Measurements from ENCODE around the gene CD200.

The CD200 gene, protein sequence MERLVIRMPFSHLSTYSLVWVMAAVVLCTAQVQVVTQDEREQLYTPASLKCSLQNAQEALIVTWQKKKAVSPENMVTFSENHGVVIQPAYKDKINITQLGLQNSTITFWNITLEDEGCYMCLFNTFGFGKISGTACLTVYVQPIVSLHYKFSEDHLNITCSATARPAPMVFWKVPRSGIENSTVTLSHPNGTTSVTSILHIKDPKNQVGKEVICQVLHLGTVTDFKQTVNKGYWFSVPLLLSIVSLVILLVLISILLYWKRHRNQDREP

DNA sequence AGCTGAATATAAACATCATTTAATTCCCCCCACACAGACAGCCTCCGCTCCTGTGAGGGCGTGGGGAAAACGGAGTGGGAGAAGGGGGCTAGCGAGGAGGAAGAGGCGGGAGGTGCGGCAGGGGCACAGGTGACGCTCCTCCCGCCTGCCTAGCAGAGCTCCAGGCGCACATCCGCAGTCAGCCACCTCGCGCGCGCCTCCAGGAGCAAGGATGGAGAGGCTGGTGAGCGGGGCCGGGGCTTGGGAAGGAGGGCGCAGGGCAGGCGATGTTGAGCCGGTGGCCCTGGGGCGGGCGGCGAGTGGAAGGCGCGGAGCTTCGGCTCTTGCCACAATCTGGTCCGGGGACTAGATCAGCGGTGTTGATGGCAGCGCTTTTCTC lies at the start of gene CD200:
Gene CD200, plus strand, starts transcription at position 155 of the 379 bp plus-strand sequence. Its CDS starts 57 bp downstream, at position 212.
- H3K4me1 Mint-ChIP-seq, result peaks cover 46% of the 10 kb centered on the region
- H3K27ac Mint-ChIP-seq, result peak within 1 kb of the TSS; percentile 88
- no peaks in the 10 kb centered on the region for H3K27me3 Mint-ChIP-seq (ENCODE audit: low read depth, poor library complexity)
- H3K36me3 Mint-ChIP-seq (ENCODE audit: low read depth), result peaks cover 26% of the 10 kb centered on the region
- peak; percentile 79 for DNase-seq
- H3K9me3 Mint-ChIP-seq, result no peaks in the 10 kb centered on the region
- H3K4me3 Mint-ChIP-seq, result peak within 1 kb of the TSS; percentile 93
- TF ChIP-seq, protein P1, sequence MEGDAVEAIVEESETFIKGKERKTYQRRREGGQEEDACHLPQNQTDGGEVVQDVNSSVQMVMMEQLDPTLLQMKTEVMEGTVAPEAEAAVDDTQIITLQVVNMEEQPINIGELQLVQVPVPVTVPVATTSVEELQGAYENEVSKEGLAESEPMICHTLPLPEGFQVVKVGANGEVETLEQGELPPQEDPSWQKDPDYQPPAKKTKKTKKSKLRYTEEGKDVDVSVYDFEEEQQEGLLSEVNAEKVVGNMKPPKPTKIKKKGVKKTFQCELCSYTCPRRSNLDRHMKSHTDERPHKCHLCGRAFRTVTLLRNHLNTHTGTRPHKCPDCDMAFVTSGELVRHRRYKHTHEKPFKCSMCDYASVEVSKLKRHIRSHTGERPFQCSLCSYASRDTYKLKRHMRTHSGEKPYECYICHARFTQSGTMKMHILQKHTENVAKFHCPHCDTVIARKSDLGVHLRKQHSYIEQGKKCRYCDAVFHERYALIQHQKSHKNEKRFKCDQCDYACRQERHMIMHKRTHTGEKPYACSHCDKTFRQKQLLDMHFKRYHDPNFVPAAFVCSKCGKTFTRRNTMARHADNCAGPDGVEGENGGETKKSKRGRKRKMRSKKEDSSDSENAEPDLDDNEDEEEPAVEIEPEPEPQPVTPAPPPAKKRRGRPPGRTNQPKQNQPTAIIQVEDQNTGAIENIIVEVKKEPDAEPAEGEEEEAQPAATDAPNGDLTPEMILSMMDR (IDR thresholded peaks at IDR 0.05), result no peak

DNA sequence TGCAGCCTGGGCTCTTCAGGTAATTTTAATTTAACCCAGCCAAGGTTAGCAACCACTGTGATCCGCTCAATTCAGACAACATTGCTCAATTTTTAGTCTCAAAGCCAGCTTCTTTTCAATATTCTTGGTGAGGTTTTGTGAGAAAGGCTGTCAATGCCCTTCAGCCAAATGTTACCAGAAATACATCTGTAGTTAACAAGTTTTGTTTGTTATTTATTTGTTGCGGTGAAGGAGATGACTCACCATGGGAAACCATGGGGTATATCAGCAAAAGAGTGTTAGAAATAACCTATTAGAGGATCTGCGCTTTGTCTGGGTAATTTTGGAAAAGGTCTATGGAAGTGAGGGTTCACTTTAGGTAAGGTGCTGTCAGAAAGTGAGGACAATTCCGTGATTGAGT lies 43.9 kb upstream of the CD200 start:
- Mint-ChIP-seq H3K36me3 (ENCODE audit: low read depth) (peaks cover 10% of the 10 kb centered on the region), H3K4me1 (peaks cover 9% of the 10 kb centered on the region), H3K4me3 (no peak overlapping the region), H3K27me3 (ENCODE audit: low read depth, poor library complexity) (no peaks in the 10 kb centered on the region), H3K9me3 (peaks cover 19% of the 10 kb centered on the region), H3K27ac (no peak overlapping the region)
- TF ChIP-seq, protein P1 (IDR thresholded peaks at IDR 0.05), result no peak
- no peak for DNase-seq

DNA sequence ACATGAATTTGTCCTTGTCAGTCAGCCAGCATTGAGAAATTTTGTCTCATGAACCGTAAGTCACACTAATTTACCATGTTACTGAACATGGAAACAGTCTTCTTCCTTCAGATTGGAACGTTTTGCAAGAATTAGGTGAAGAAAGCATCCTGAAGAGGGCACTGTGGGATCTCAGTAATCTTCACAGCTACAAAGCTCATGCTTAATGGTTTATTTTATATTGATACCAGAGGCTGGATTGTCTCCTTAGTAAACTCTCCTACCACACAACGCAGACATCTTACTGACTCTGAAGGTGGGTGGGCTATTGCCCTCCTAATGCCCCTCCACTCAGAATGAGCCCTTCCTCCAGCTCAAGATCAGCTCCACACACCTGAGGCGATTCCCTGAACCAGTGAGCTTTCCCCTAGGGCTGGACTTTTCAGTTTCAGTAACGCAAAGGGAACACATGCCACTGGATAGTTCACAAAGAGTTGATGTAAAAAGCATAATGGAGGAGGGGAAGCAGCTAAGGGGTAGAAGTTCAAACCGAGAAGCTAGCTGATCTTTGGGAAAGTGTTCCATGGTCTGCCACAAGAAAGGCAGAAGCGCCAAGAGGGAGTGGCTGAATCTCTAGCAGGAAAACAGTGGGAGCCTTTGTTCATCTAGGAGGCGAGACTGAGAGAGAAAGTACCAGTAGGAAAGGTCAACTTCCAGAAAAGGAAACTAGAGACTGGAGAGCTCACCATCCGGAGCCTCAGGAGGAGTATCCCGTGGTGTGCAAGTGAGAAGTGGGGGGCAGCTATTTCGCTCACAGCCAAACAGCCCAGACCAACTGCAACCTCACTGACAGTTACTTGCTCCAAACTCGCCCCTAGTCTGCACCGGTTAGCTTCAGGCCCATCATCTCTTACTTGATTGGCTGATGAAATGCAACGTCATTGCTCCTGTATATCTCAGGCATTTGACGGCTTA lies 39.3 kb upstream of the CD200 start, which contains the start of gene SLC9C1:
Gene SLC9C1, minus strand, starts transcription at position 849 of the 954 bp plus-strand sequence. CDS start 7,425 bp downstream, outside the sequence.
- peak; percentile 28 for DNase-seq
- peaks cover 15% of the 10 kb centered on the region for H3K36me3 Mint-ChIP-seq (ENCODE audit: low read depth)
- H3K27me3 Mint-ChIP-seq (ENCODE audit: low read depth, poor library complexity), result peaks cover 2% of the 10 kb centered on the region
- peak within 1 kb of the TSS; percentile 37 for H3K27ac Mint-ChIP-seq
- TF ChIP-seq, protein P1 (IDR thresholded peaks at IDR 0.05), result peak; percentile 55
- H3K4me1 Mint-ChIP-seq, result peaks cover 24% of the 10 kb centered on the region
- peaks cover 19% of the 10 kb centered on the region for H3K9me3 Mint-ChIP-seq
- peak within 1 kb of the TSS; percentile 67 for H3K4me3 Mint-ChIP-seq

DNA sequence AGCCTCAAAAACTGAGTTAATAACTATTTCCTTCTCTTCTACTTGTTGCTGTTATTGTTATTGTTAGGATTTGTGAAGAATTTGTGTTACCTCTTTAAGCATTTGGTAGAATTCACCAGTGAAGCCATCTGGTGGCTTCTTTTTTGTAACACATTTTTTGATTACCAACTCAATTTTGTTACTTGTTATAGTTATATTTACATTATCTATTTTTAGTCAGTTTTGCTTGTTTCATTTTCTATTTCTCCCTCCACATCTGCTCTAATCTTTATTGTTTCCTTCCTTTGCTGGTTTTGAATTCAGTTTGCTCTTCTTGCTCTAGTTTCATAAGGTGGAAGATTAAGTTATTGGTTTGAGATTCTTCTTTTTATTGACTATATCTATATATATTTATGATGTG lies 35.2 kb upstream of the CD200 start:
- peaks cover 4% of the 10 kb centered on the region for H3K9me3 Mint-ChIP-seq
- peaks cover 2% of the 10 kb centered on the region for H3K27me3 Mint-ChIP-seq (ENCODE audit: low read depth, poor library complexity)
- peaks cover 5% of the 10 kb centered on the region for H3K36me3 Mint-ChIP-seq (ENCODE audit: low read depth)
- TF ChIP-seq, protein P1 (IDR thresholded peaks at IDR 0.05), result no peak
- no peak overlapping the region for H3K27ac Mint-ChIP-seq
- H3K4me1 Mint-ChIP-seq, result peaks cover 24% of the 10 kb centered on the region
- H3K4me3 Mint-ChIP-seq, result no peak overlapping the region
- DNase-seq, result no peak

DNA sequence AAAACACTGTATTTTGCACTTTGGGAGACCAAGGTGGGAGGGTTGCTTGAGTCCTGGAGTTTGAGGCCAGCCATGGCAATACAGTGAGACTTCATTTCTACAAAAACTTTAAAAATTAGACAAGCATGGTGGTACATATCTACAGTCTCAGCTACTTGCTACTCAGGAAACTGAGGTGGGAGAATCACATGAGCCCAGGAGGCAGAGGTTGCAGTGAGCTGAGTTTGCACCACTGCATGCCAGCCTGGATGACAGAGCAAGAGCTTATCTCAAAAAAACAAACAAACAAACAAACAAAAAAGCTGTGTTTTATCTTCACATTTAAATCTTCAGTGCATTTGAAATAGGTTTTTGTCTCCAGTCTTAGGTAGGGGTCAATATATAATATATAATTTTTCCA lies 34.2 kb upstream of the CD200 start:
- TF ChIP-seq, protein P1 (IDR thresholded peaks at IDR 0.05), result no peak
- no peak overlapping the region for H3K27ac Mint-ChIP-seq
- H3K36me3 Mint-ChIP-seq (ENCODE audit: low read depth), result peaks cover 5% of the 10 kb centered on the region
- peaks cover 2% of the 10 kb centered on the region for H3K27me3 Mint-ChIP-seq (ENCODE audit: low read depth, poor library complexity)
- peaks cover 17% of the 10 kb centered on the region for H3K4me1 Mint-ChIP-seq
- peaks cover 4% of the 10 kb centered on the region for H3K9me3 Mint-ChIP-seq
- no peak overlapping the region for H3K4me3 Mint-ChIP-seq
- no peak for DNase-seq
